ENCODE measurements around the gene PDLIM3. TPM values are rescaled to one million over a fixed set of nuclear protein-coding genes. Genes with fewer than 3 reads are reported as not detected.

PDLIM3 gene
- total RNA-seq, 1 experiment from 2014 or later: 4.8 TPM

DNA sequence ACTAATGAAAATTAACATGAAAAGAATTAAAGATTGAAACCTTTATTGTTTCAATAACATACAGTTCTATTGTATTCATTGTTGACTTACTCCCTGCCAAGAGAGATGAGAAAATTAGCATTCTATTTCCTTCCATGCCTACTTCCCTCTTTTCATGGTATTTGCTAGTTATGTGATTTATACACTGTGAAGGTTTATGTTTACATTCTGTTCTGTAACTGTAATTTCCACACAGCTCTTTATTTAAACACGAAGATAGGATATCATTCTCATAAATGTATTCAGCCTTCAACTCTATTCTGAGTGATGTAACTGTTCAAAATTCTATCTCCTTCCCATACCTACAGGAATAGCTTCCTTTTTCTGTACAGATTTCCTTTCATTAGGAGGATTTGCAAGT lies 70.4 kb downstream of the PDLIM3 start:
- BruUV-seq (replicated peaks): no TSS peak
- no peaks in the 10 kb centered on the region for H3K4me1 Mint-ChIP-seq (ENCODE audit: low read depth, unreplicated experiment)

DNA sequence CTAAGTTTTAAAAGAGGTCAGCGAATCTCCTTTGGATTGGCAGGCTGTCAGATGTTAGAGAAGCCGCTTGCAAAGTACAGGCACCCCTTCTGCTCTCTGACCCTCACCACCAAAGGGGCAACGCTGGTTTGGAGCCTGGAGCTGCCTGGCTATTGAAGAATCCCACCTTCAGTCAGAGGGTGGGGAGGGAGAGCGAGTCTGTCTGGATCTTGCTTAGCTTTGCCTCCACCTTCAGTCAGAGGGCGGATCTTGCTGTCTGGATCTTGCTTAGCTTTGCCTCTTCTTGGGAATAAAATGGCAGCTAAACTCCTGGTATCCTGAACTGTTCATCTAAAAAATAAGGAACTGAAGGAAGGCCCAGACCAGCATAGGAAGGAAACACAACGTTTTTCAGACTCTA lies 71.1 kb downstream of the PDLIM3 start:
- DNase-seq: no peak
- H3K27ac Mint-ChIP-seq (ENCODE audit: unreplicated experiment): no peak overlapping the region
- H3K27me3 Mint-ChIP-seq (ENCODE audit: insufficient read depth, unreplicated experiment): peaks cover 44% of the 10 kb centered on the region
- ChIA-PET CTCF (interaction anchor here (0.6 kb wide), 2 partner anchors 68 to 341 kb away, joined by 3 read pairs; partner anchors contain the start of gene ANKRD37), POLR2A (no interaction called here)
- Histone ChIP-seq H3K9me3 (no peaks in the 10 kb centered on the region), H3K4me3 (ENCODE audit: low read depth, low read length) (no peak overlapping the region), H3K27me3 (replicated peaks; ENCODE audit: control insufficient read depth, insufficient read depth, low read length) (no peaks in the 10 kb centered on the region; the same call in 1 of the 2 replicates), H3K4me1 (no peaks in the 10 kb centered on the region), H3K36me3 (ENCODE audit: control insufficient read depth, insufficient read depth, low read length) (no peaks in the 10 kb centered on the region)
- no peaks in the 10 kb centered on the region for H3K4me1 Mint-ChIP-seq (ENCODE audit: low read depth, unreplicated experiment)
- intact Hi-C loops (cut with micrococcal nuclease; ENCODE audit: unreplicated experiment): no loop called here
- no TSS peak for BruUV-seq (replicated peaks)
- H3K36me3 Mint-ChIP-seq (ENCODE audit: insufficient read depth, unreplicated experiment): no peaks in the 10 kb centered on the region
- no peaks in the 10 kb centered on the region for H3K9me3 Mint-ChIP-seq (ENCODE audit: unreplicated experiment)
- TF ChIP-seq CTCF (IDR thresholded peaks at IDR 0.05; ENCODE audit: insufficient read depth in 1 of 2, low read depth in 1 of 2, low read length in 1 of 2, severe bottlenecking in 1 of 2, unreplicated experiment in 1 of 2): no peak
- no peak overlapping the region for H3K4me3 Mint-ChIP-seq (ENCODE audit: unreplicated experiment)

More for the DNA sequence above, 70.4 kb downstream of the PDLIM3 start:
- H3K4me3 ChIP-seq (ENCODE audit: low read depth, low read length): no peak overlapping the region
- Mint-ChIP-seq H3K4me3 (ENCODE audit: unreplicated experiment) (no peak overlapping the region), H3K36me3 (ENCODE audit: insufficient read depth, unreplicated experiment) (no peaks in the 10 kb centered on the region), H3K9me3 (ENCODE audit: unreplicated experiment) (no peaks in the 10 kb centered on the region), H3K27me3 (ENCODE audit: insufficient read depth, unreplicated experiment) (peaks cover 46% of the 10 kb centered on the region), H3K27ac (ENCODE audit: unreplicated experiment) (no peak overlapping the region)
- ChIA-PET CTCF (interaction anchor here (0.6 kb wide), 2 partner anchors 68 to 341 kb away, joined by 3 read pairs; partner anchors contain the start of gene ANKRD37), POLR2A (no interaction called here)
- no peaks in the 10 kb centered on the region for H3K36me3 ChIP-seq (ENCODE audit: control insufficient read depth, insufficient read depth, low read length)
- no peak for DNase-seq
- no peak for TF ChIP-seq CTCF (IDR thresholded peaks at IDR 0.05; ENCODE audit: insufficient read depth in 1 of 2, low read depth in 1 of 2, low read length in 1 of 2, severe bottlenecking in 1 of 2, unreplicated experiment in 1 of 2)
- H3K9me3 ChIP-seq: no peaks in the 10 kb centered on the region
- H3K27me3 ChIP-seq (replicated peaks; ENCODE audit: control insufficient read depth, insufficient read depth, low read length): no peaks in the 10 kb centered on the region; the same call in 1 of the 2 replicates
- H3K4me1 ChIP-seq: no peaks in the 10 kb centered on the region
- intact Hi-C loops (cut with micrococcal nuclease; ENCODE audit: unreplicated experiment): no loop called here

DNA sequence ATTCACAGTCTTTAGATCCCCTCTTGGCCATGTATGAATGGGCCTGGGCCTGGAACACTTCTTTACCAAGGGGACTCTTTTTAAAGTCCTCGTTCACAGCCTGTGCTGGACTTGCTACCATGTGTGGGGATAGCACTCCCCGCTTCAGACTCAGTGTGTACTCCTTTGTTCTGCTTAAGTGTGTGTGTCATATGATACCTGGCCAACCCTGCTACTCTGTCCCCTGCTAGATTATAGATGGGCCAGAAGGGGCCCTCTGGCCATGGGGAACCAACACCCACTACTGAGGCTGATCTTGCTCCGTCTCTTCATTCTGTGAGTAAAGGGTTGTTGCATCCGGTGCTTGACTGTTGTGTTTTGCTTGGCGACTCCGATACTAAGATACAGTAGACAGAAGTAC lies 71.8 kb downstream of the PDLIM3 start:
- H3K4me3 ChIP-seq (ENCODE audit: low read depth, low read length): no peak overlapping the region
- CTCF ChIA-PET: no interaction called here
- no peaks in the 10 kb centered on the region for H3K4me1 Mint-ChIP-seq (ENCODE audit: low read depth, unreplicated experiment)
- no peak overlapping the region for H3K27ac Mint-ChIP-seq (ENCODE audit: unreplicated experiment)
- no peaks in the 10 kb centered on the region for H3K36me3 ChIP-seq (ENCODE audit: control insufficient read depth, insufficient read depth, low read length)
- BruUV-seq (replicated peaks): no TSS peak
- no peak overlapping the region for H3K4me3 Mint-ChIP-seq (ENCODE audit: unreplicated experiment)
- H3K4me1 ChIP-seq: no peaks in the 10 kb centered on the region
- TF ChIP-seq CTCF (IDR thresholded peaks at IDR 0.05; ENCODE audit: insufficient read depth in 1 of 2, low read depth in 1 of 2, low read length in 1 of 2, severe bottlenecking in 1 of 2, unreplicated experiment in 1 of 2): no peak
- no peaks in the 10 kb centered on the region for H3K36me3 Mint-ChIP-seq (ENCODE audit: insufficient read depth, unreplicated experiment)
- no peaks in the 10 kb centered on the region for H3K9me3 Mint-ChIP-seq (ENCODE audit: unreplicated experiment)
- POLR2A ChIA-PET: no interaction called here
- H3K9me3 ChIP-seq: no peaks in the 10 kb centered on the region
- H3K27me3 ChIP-seq (replicated peaks; ENCODE audit: control insufficient read depth, insufficient read depth, low read length): no peaks in the 10 kb centered on the region; the same call in 1 of the 2 replicates
- peaks cover 41% of the 10 kb centered on the region for H3K27me3 Mint-ChIP-seq (ENCODE audit: insufficient read depth, unreplicated experiment)
- intact Hi-C loops (cut with micrococcal nuclease; ENCODE audit: unreplicated experiment): no loop called here
- no peak for DNase-seq
